ENCODE measurements around the gene SIRT6.
A peak's percentile ranks its signal among the peaks of the same experiment; 100 is the strongest.
"Not testable (repeated sequence)": the region's sequence is repeated elsewhere in the genome, so short reads cannot be mapped to it uniquely, and the experiment has no call there.

SIRT6 gene

GRCh38 chr19:4174213-4174894 lies 8.0 kb downstream of the SIRT6 start:
- DNase-seq (ENCODE audit: low spot score) = no peak

DNA sequence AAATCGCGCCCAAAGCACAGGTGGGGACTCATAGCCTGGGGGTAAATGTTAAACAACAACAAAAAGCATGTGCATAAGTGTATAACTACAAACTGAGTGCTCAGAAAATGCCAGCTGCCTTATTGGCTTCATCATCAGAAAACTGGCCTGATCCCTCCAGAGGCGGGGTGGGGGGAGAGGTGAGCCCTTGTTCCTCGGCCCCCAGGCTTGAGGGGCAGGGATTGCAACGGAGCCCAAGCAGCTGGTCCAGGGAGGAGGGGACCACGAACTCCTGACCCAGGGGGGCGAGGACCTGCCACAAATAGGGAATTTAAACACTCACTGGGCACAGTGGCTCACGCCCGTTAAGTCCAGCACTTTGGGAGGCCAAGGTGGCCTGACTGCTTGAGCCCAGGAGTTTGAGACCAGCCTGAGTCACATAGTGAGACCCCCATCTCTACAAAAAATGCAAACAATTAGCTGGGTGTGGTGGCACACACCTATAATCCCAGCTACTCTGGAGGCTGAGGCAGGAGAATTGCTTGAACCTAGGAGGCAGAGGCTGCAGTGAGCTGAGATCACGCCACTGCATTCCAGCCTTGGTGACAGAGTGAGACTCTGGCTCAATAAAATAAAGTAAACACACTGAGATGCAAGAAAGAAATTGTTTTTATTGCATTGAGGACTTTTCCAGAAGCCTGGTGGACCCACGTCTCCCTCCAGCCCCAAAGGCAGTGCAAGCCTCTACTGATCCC lies 8.7 kb downstream of the SIRT6 start:
- DNase-seq (ENCODE audit: low spot score) = no peak

- DNase-seq (ENCODE audit: low spot score) = peak; percentile 57
Observed at GRCh38 chr19:4172861-4173473, 9.4 kb downstream of the SIRT6 start.

- DNase-seq (ENCODE audit: low spot score) = no peak
Observed at GRCh38 chr19:4171676-4172075, 10.7 kb downstream of the SIRT6 start.

- DNase-seq (ENCODE audit: low spot score) = no peak
Observed at GRCh38 chr19:4164262-4164661, 18.1 kb downstream of the SIRT6 start.

DNA sequence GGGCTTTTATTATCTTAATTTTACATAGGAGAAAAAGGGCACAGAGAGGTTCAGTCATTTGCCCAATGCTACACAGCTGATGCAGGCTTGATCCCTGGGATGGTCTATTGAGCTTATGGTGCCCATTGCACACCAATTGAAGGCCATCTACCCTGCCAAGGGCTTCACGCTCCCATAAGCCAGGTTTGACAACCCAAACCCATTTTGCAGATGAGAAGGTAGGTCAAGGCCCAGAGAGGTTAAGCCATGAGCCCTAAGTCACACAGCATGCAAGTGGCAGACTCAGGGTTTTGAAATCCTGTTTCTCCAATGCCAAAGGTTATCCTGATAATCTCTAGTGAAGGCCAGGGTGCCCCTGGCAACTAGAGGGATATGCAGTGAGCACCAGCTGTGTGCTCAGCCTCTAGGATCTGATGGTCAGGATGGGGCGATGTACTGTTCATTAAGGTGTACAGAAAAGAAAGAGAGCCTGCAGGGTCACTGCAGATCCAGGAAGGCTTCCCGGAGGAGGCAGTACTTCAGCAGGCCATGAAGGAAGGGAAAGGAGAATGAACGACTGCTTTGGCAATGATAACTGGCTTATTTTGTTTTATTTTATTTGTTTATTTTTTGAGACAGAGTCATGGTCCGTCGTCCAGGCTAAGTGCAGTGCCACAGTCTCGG lies 20.8 kb downstream of the SIRT6 start:
- no peak for DNase-seq (ENCODE audit: low spot score)

DNA sequence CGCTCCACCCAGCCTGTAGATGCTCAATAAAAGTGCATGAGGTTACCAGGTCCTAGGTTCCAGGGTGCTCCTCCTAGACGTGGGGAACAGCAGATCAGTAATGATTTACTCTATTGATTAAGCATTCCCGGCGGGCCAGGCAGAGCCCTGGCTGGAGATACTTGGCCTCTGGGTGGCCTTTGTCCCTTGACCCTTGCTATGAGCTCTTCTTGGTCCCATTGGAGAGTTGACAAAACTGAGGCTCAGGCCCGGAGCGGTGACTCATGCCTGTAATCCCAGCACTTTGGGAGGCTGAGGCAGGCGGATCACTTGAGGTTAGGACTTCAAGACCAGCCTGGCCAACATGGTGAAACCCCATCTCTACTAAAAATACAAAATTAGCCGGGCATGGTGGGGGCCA lies 24.4 kb downstream of the SIRT6 start:
- not testable (repeated sequence) for DNase-seq (ENCODE audit: low spot score)

DNA sequence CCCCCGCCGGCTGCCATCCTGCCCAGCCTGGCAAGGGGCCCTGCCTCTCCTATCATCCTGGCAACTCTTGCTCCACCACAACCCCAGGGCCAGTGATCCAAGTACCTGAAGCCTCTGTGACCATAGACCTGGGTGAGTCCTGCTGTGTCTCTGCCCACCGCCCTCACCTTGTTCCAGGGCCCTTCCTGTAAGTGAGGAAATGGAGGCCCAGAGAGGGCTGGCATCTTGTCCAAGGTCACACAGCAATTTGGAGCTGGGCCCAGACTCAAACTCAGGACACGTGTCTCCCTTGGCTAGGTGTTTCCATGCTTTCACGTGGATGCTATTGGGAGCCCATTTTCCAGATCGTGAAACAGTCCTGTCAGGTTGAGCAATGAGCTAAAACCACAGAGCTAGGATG lies 25.2 kb downstream of the SIRT6 start:
- DNase-seq (ENCODE audit: low spot score) = no peak

GRCh38 chr19:4154571-4155312 lies 27.6 kb downstream of the SIRT6 start:
- DNase-seq (ENCODE audit: low spot score) = no peak

DNA sequence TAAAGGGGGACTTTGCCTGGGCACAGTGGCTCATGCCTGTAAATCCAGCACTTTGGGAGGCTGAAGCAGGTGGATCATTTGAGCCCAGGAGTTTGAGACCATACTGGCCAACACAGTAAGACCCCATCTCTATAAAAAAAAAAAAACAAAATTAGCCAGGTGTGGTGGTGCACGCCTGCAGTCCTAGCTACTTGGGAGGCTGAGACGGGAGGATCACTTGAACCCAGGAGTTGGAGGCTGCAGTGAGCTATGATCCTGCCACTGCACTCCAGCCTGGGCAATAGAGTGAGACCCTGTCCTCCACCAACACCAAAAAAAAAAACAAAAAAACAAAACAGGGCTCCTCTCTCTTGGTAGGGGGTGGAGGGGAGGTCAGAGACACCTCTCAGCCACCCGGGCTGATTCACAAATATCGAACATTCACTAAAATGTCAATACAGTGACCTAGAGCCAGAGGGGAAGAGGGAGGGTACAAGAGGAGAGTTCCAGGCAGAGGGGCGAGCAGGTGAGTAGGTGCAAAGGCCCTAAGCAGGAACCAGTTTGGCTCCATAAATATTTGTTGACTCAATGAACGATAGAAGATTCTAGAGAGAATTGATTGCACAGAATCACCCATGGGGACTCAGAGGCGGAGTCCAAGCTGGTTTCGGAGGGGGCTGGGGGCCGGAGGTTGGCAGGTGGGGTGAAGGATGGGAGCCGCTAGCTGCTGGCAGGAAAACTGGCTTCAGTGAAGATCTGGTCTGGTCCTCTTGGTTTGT lies 29.9 kb downstream of the SIRT6 start:
- no peak for DNase-seq (ENCODE audit: low spot score)

DNA sequence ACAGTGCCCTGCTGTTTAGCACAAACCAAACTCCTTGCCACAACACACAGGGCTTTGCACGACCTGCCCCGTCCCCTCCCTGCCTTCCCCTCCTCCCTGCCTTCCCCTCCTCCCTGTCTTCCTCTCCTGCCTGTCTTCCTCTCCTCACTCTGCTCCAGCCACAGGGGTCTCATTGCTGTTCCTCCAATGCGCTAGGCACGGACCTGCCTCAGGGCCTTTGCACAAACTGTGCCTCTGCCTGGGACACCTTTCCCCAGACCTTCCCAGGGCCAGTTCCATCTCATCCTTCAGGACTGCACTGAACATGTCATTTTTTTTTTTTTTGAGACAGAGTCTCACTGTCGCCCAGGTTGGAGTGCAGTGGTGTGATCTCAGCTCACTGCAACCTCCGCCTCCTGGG lies 30.7 kb downstream of the SIRT6 start:
- no peak for DNase-seq (ENCODE audit: low spot score)

DNA sequence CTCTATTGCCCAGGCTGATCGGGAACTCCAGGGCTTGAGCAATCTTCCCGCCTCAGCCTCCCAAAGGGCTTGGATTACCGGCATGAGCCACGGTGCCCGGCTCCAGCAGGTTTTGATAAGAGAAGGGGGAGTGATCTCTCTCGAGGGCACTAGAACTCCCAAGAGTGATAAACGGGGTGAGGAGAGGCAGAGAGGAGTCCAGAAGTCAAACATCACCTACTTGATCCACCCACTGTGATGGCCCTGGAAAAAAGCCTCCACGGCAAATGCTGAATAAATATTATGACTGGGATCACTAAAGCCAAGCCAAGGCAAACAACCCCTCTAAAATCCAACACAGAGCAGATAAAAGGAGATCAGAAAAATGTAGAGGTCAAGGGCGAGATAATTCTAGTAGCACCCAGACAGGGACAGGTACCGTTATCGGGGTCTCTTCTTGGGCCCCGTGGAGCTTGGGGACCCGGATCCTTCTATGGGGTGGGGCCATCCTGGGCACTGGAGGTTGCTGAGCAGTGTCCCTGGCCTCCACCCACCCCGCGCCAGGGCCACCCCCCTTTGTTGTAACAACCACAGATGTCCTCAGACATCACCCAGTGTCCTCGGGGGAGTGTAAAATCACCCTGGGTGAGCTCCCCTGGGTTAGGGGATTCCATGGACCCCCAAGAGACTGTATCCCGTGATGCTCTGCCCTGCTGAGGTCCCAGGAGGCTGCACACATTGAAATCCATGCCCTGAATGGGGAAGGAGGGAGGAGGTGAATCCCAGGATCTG lies 32.7 kb downstream of the SIRT6 start:
- no peak for DNase-seq (ENCODE audit: low spot score)

GRCh38 chr19:4144666-4145249 lies 37.6 kb downstream of the SIRT6 start:
- DNase-seq (ENCODE audit: low spot score) = no peak

- not testable (repeated sequence) for DNase-seq (ENCODE audit: low spot score)
Observed at GRCh38 chr19:4142916-4143315, 39.4 kb downstream of the SIRT6 start.

- peak; percentile 35 for DNase-seq (ENCODE audit: low spot score)
Observed at GRCh38 chr19:4140237-4140711, 42.1 kb downstream of the SIRT6 start.

- peak; percentile 89 for DNase-seq (ENCODE audit: low spot score)
Observed at GRCh38 chr19:4139614-4140236, 42.6 kb downstream of the SIRT6 start.

GRCh38 chr19:4138445-4138844 lies 43.9 kb downstream of the SIRT6 start:
- no peak for DNase-seq (ENCODE audit: low spot score)

DNA sequence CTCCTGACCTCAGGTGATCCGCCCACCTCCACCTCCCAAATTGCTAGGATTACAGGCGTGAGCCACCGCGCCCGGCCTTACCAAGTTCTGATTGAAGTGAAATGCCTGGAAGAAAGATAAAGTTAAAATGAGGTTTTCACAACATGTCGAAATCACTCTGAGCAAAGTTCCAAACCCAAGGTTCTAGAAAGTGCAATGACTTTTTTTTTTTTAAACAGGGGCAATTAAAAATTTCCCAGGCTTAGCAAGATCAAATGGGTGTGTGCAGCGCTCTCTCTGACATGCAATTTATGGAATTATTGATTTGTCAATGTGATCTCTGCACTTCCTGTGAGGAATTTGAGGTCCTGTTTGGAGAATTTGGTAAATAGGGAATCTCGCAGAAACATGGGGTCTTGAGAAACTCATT lies 45.7 kb downstream of the SIRT6 start:
- DNase-seq (ENCODE audit: low spot score) = no peak

- DNase-seq (ENCODE audit: low spot score) = not testable (repeated sequence)
Observed at GRCh38 chr19:4135386-4135785, 47.0 kb downstream of the SIRT6 start.
